KBM-7 (cell line): ENCODE results near the gene FAM219A.
"Not testable (repeated sequence)": the region's sequence is repeated elsewhere in the genome, so short reads cannot be mapped to it uniquely, and the experiment has no call there.

ENCODE experiments used
- DNase-seq: peaks from one replicate; pipeline ENCODE4 v3.0.0-alpha.2; 2015
- in situ Hi-C: fragments of 300-500 bp; cut with MboI; formaldehyde crosslinking; loops from 2 replicates; pipeline ENCODE4 v1.14.3; 2020; ENCODE audit warnings: low sequenced_read_pairs, low pct_unique_long_range_greater_than_20kb, mixed read lengths

The FAM219A gene

DNA sequence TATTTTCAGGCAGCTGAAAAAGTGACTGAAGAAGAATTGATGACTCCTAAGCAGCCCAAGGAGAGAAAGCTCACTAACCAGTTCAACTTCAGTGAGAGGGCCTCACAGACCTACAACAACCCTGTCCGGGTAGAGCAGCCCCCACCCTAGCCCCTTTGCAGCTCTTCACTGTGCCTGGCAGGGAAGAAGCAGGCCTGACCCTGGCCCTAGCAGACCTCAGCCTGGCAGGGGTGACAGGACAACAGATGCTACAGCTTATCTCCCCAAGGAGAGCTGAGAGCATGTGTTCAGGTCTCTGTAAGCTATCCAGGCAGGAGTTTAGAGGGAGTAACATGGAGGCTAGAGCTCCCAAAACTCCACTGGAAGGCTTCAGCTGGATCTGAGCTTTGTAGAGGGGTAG, 32.0 kb upstream of the FAM219A start:
- in situ Hi-C loops, result loop anchor here (10.0 kb wide), 1 partner anchor 56 kb away; no protein-coding TSS in a partner anchor
- no peak for DNase-seq

DNA sequence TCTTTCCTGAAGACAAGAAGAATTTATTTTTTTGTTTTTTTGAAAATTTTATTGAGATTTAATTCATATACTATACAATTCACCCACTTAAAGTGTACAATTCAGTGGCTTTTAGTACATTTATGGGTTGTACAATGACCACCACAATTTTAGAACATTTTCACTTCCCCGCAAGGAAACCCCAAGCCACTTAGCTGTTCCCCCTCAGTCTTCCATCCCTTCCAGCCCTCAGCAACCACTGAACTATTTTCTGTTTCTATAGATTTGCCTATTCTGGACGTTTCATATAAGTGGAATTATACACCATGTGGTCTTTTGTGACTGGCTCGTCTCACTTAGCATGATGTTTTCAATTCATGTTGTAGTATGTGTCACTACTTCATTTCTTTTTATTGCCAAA, 28.2 kb upstream of the FAM219A start:
- in situ Hi-C loops, result no loop called here
- DNase-seq, result no peak

DNA sequence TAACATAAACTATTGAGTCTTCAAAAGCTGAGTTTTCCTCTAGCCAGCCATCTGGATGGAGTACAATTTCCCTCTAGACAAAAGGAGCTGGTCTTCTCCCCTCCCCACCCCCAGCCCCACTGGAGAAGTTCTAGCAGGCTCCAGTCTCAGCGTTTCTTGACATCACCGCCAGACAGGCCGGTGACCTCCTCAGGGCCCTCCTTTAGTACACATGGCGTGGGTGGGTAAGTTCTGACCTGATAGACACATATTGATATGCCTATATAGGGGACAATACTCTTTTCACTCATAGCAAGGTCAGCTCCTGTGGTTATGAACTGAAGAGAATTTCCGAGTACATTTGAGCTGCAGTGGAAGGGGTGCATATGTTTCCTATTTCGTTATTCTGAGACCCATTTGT, 27.5 kb upstream of the FAM219A start:
- no peak for DNase-seq
- in situ Hi-C loops, result no loop called here

DNA sequence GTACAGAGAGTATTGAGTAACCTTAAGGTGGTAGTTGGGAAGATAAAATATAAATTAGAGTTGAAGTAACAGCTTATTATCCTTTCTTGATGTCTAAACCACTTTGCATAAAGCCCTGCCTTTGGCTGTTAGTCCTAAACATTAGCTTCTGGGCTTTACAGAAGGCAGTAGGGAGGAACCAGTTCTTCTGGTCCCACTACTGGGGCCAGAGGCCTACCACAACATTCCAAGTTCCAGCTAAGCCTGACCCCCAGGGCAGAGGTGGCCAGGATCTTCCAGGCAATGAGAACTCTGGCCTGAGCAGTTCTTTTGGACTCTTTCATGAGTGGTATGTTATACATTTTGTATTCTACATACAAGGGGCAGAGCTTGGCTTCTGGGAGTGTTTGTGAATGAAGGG, 26.3 kb upstream of the FAM219A start:
- no peak for DNase-seq
- in situ Hi-C loops, result no loop called here

DNA sequence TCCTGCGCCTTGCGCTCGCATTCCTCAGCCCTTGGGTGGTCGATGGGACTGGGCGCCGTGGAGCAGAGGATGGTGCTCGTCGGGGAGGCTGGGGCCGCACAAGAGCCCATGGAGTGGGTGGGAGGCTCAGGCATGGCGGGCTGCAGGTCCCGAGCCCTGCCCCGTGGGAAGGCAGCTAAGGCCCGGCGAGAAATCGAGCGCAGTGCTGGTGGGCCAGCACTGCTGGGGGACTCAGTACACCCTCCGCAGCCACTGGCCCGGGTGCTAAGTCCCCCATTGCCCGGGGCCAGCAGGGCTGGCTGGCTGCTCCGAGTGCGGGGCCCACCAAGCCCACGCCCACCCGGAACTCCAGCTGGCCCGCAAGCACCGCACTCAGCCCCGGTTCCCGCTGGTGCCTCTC, 24.4 kb upstream of the FAM219A start:
- DNase-seq, in situ Hi-C loops: not testable (repeated sequence)

DNA sequence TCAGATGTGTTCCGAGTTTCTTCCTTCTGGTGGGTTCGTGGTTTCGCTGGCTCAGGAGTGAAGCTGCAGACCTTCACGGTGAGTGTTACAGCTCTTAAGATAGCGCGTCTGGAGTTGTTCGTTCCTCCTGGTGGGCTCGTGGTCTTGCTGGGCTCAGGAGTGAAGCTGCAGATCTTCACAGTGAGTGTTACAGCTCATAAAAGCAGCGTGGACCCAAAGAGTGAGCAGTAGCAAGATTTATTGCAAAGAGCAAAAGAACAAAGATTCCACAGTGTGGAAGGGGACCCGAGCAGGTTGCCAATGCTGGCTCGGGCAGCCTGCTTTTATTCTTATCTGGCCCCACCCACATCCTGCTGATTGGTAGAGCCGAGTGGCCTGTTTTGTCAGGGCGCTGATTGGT, 23.2 kb upstream of the FAM219A start:
- in situ Hi-C loops, DNase-seq: not testable (repeated sequence)

DNA sequence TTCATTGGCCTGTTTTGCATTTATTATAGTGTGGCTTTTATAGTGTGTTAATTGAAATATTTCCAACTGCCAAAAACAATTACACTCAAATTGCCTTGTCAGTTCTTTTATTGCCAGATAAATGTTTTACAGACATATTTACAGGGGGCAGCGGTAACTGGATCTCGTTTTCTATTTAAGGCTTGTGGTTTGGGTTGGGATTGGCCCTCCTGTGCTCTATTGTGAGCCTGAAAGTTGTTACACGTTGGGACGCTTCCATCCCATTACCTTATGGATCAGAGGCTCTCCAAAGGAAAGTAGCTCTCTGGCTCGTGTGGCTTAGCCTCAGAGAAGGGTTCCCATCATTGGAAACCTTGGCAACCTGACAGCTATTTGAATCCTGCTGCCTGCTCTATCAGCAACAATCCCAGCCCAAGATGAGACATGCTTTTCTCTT, 21.1 kb upstream of the FAM219A start:
- in situ Hi-C loops, result no loop called here
- no peak for DNase-seq

DNA sequence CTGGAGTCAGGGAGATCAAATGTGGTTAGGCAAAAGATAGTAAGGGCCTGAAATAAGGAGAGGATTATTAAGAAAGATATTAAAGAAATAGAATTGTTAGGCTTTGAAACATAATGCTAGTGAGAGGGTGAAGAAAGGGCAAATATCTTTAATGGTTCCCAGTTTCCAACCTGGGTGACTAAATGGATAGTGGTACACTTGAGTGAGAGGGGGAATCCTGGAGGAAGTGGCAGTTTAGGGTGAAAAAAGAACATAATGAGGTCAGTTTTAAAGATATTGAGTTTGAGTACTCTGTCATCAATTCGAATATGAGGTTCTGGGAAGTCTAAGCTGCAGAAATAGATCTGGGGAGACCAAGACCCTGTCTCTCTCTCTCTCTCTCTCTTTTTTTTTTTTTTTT, 19.2 kb upstream of the FAM219A start:
- no peak for DNase-seq
- in situ Hi-C loops, result no loop called here

DNA sequence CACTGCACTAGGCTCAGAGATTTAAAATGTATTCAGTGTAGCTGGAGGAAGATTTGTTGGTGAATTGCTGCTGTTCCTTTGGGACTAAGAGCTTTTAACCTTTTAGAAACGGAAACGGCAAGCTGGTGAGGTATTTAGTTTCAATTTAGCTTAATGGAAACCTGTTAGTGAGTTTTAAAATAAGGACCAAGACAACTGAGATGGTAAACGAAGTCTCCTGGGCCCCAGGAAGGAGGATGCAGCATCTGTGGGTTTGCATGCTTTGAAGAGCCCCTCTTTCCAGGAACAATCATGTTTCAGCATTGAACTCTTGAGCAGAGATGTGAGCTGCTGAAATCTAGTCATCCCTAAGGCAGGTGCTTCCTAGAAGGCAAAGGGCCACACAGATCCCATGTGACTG, 16.7 kb upstream of the FAM219A start:
- in situ Hi-C loops, result no loop called here
- no peak for DNase-seq

DNA sequence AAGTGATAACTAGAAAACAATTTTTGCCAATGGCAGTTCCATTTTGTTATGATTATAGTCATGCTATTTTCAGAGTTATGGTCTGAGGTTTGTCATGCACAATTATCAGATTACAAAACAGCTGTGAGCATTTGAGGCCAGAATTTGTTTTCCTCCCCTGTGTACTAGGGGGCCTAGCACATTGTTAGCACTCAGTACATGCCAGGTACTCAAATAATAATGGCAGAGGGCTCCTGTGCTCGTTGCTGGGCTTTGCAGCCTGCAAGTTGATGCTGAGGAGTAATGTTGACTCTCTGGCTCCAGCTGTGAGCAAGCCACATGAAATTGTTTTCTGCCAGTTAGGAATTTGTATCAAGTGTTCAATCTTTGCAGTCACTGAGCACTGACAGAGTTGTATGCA, 7.1 kb upstream of the FAM219A start:
- DNase-seq, result no peak
- in situ Hi-C loops, result no loop called here

DNA sequence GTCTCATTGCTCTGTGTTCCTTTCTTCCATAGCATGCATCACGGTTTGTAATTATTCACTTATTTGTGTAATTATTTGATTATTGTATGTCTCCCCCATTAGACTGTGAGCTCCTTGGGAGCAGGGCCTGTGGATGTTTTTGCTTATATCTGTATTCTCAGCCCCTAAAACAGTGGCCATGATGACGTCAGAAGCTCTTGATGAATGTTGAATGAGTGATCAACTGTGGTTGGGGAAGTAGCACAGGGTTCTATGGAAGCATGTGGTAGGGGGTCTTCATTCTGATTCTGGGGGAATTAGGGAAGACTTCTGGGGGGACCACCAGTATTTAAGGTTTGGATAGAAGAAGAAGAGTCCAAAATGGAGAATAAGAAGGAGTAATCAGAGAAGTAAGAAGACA, 6.2 kb upstream of the FAM219A start:
- in situ Hi-C loops, result no loop called here

DNA sequence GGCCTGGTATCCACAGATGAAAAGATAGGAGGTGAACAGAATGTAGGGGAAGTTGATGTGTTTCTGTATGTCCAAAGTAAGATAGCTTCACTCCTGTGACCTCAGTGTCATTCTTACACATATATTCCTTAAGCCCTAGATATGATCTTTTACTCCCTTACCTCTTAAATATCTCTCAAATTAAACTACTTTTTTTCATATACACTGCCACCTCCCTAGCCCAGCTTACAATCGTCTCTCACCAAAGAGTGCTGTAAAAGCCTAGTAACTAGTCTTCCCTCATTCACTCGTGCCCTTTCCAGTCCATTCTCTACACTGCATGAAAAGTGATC, 5.5 kb upstream of the FAM219A start:
- in situ Hi-C loops, result no loop called here
- DNase-seq, result no peak

More for the DNA sequence above, 6.2 kb upstream of the FAM219A start:
- no peak for DNase-seq

DNA sequence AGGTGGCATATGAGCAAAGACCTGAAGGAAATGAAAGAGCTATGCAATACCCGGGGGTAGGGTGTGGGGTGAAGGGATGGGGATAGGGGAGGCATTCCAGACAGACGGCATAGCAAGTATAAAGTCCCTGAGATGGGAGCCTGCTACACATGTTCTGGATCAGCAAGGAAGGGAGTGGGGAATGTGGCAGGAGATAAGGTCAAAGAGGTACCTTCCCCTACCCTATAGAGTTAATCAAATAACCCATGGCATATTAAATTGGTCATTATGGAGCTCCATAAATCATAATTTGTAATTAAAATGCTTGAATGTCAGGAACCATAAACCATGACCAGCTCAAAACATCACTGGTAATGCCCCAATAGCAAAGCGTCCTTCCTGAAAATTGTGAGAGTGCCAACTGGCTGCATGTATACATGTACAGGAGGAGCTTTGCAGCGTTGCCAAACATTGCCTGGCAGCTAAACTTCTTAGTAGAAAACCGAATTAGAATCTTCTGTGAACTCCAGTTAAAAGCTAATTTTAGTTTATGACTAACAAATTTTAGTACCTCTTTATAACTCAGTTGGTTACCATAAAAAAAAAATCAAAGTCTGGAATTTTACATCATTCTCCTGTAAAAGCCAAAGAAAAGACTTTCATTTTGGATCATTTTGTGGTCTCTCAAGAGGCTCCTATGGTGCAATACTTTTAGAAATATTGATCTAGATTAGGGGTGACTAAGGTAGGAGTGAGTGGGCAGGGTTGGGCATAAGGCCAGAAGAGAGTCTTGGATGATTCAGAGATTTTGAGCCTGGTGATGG, 4.9 kb upstream of the FAM219A start:
- in situ Hi-C loops, result no loop called here

DNA sequence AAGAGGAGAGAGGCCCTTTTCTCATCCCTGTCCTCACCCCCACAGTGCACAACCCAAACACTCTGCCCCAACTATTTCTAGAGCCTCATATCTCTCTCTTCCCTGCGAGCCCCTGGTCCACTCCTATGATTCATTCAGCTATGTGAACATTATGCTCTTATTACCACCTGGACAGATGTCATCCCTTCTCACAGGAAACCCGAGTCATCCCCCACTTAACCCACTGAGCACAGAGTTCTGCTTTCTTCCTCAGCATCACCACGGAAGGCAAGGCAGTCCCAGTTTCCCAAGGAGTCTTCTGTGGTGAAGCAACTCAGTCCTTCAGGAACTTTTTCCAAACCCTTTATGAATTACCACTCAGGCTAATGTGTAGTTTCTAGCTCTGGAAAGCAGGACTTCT, 1.6 kb upstream of the FAM219A start:
- no peak for DNase-seq
- in situ Hi-C loops, result no loop called here

More for the DNA sequence above, 4.9 kb upstream of the FAM219A start:
- DNase-seq, result peak; percentile 17

DNA sequence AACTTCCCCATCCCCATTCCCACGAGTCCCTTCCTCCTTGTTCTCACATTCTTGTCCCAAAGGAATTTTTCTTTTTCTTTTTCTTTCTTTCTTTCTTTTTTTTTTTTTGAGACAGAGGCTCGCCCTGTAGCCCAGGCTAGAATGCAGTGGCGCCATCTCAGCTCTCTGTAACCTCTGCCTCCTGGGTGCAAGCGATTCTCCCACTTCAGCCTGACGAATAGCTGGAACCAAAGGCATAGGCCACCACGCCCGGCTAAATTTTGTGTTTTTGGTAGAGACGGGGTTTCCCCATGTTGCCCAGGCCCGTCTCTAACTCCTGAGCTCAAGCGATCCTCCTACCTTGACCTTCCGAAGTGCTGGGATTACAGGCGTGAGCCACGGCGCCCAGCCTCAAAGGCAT, 986 bp upstream of the FAM219A start:
- no peak for DNase-seq
- in situ Hi-C loops, result no loop called here

DNA sequence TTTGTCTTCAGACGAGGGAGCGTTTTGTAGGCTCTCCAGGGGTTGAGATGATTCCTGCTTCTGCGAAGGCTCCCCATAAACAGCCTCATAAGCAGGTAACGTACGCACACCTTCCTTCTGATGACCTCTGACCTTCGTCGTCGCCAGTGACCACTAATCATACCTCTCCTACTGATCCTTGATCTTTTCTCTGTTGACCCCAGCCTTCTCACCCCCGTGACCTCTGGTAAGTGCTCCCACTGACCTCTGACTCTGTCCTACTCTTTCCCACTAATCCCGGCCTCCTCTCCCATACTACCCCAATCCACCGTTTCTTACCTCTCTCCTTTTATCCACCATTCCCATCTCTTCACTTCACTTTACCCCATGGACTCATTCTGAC, 580 bp upstream of the FAM219A start:
- no peak for DNase-seq
- in situ Hi-C loops, result no loop called here

DNA sequence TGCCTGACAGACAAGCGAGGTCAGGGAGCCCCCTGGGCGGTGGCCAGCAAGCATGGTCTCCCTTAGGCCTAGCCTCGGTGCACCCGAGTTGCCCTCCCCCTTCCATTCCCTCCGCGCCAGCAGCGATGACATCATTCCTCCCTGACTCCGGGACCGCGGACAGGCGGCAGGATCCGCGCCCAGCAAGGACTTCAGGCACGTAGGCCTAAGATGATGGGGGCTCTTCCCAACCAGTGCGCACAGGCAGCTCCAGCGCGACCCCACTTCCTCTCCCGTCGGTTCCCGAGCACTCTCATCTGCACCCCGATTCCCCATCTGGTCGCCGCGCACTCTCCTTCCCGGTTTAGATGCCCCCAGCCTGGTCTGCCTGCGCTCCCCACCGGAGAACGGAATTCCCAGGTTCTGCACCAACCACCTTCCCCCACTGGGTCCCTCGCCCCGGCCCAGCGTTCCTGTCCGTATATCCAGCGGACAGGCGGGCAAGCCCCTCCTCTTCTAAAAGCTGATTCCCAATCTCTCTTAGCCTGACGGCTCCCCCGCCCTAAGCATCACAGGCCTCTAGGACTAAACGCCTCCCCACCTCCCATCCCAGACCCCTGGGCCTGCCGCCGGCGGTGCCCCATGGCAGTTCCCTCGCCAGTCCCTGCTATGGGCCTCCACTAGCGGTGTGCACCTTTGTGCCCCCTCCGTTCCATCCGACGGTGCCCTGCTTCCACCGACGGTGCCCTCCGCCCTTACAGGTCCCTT, 931 bp downstream of the FAM219A start:
- in situ Hi-C loops, result no loop called here
- DNase-seq, result peak; percentile 19

DNA sequence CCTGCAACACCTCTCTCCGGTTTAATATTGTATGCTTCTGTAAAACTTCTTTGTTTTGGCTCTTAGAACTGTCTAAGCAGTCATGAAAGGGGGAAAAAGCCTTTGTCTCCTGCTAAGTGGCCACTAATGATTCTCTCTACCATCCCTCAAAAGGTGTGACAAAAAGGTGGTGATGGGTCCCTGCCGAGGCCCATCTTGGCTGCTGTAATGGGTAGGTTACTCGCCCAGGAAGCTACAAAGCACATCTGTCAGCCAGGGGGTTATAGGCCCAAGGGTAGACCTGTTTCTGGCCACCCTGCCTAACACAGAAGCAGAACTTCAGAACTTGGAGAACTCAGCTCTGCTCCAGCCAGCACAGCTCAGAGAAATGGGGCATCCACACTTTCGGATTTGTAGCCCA, 1.6 kb downstream of the FAM219A start:
- no peak for DNase-seq
- in situ Hi-C loops, result no loop called here

DNA sequence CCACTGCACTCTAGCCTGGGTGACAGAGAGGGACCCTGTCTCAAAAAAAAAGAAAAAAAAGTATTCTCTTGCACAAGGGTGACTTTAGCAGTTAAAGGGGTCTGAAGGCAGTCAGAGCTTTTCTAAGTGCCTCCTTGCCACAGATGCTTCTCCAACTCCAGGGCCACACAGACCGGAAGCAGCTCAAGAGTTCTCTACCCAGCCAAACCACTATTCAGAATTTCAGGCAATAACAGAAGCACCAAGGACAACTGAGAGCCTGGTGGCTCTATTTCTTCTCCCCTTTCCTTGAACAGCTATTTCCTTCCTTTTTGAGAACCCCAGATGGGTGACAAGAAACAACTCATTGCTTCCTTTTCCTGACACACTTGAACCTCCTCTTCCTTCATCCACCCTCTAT, 2.2 kb downstream of the FAM219A start:
- DNase-seq, result peak; percentile 65
- in situ Hi-C loops, result no loop called here

DNA sequence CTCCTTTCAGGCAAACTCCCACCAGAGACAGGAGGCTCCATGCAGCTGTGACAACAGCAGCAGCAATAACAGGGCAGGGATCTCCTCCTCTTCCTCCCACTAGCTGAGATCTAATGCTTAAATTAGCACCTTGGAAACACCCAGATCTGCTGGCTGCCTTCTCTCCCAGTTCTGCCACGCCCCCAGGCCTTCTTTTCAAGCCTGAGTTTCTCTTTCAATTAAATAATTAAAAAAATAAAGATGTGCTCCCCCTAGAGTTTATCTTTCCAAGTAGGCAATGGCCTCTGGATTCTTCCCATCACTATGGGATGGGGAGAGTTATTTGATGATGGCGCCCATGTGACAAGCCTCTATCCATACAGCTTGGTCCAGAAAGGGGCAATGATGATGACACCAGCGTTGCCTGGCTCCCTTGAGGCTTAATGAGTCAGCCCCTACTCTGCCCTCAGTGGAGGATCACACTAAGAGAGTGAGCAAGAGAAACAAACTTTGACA, 3.8 kb downstream of the FAM219A start:
- in situ Hi-C loops, result no loop called here
- no peak for DNase-seq

DNA sequence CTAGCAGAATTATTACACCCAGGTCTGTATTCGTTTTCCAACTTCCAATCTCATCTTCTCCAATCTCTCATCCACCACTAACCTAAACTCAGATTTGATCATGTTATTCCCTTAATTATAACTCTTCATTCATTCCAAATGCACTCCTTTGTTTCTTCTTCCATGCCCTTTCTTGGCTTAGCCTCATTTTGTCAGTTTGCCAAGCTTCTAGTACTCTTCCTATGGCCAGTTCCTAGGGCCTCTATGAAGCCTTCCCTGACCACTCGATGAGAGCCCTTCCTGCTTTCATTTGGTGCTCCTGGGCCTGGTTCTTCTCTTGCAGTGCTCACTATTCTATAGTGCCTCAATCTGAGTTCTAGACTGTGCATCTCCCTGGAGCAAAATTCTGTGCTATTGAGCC, 5.8 kb downstream of the FAM219A start:
- in situ Hi-C loops, result no loop called here
- no peak for DNase-seq
